SH-SY5Y (cell line): ENCODE data around the gene DOCK7.

Source experiments
- GATA2 ChIP-seq: IDR thresholded peaks from 2 replicates; pipeline ENCODE4 v1.6.1; 2011; ENCODE audit warnings: mild to moderate bottlenecking, low read depth, low read length
- GATA3 ChIP-seq: IDR thresholded peaks from 2 replicates; pipeline ENCODE4 v1.6.1; 2011; ENCODE audit warnings: low read depth, mild to moderate bottlenecking, low read length, moderate library complexity

DOCK7 gene

GRCh38 chr1:62514746-62515423 lies 173.3 kb downstream of the DOCK7 start:
- no peak for TF ChIP-seq GATA2
- TF ChIP-seq GATA3, result no peak

- TF ChIP-seq GATA3 (no peak), GATA2 (no peak)
Observed at GRCh38 chr1:62513013-62513412, 175.2 kb downstream of the DOCK7 start.

- TF ChIP-seq GATA2 (no peak), GATA3 (no peak)
Observed at GRCh38 chr1:62509028-62509427, 179.2 kb downstream of the DOCK7 start.

GRCh38 chr1:62508187-62508758 lies 179.9 kb downstream of the DOCK7 start:
- no peak for TF ChIP-seq GATA2
- TF ChIP-seq GATA3, result no peak

- TF ChIP-seq GATA2 (no peak), GATA3 (no peak)
Observed at GRCh38 chr1:62500210-62500609, 188.0 kb downstream of the DOCK7 start.

- no peak for TF ChIP-seq GATA2
- TF ChIP-seq GATA3, result no peak
Observed at GRCh38 chr1:62494137-62494536, 194.0 kb downstream of the DOCK7 start.

GRCh38 chr1:62493656-62494055 lies 194.5 kb downstream of the DOCK7 start:
- TF ChIP-seq GATA2, result no peak

GRCh38 chr1:62492521-62492920 lies 195.7 kb downstream of the DOCK7 start:
- TF ChIP-seq GATA3, result no peak
- TF ChIP-seq GATA2, result no peak

GRCh38 chr1:62487956-62488355 lies 200.2 kb downstream of the DOCK7 start:
- TF ChIP-seq GATA3 (no peak), GATA2 (no peak)

GRCh38 chr1:62484824-62485468 lies 203.2 kb downstream of the DOCK7 start:
- no peak for TF ChIP-seq GATA3
- TF ChIP-seq GATA2, result no peak

- no peak for TF ChIP-seq GATA3
- TF ChIP-seq GATA2, result no peak
Observed at GRCh38 chr1:62481681-62482080, 206.5 kb downstream of the DOCK7 start.

GRCh38 chr1:62476525-62477219 lies 211.5 kb downstream of the DOCK7 start:
- TF ChIP-seq GATA2 (no peak), GATA3 (no peak)

GRCh38 chr1:62467092-62467491 lies 221.1 kb downstream of the DOCK7 start:
- TF ChIP-seq GATA3, result no peak
- no peak for TF ChIP-seq GATA2

- TF ChIP-seq GATA3 (0 out of 2 replicates have a peak, but pooled peaks have one; percentile 11), GATA2 (no peak)
Observed at GRCh38 chr1:62462370-62462769, 225.8 kb downstream of the DOCK7 start.
